CMK (cell line): ENCODE results near the gene DZIP1.
"Not testable (repeated sequence)": the region's sequence is repeated elsewhere in the genome, so short reads cannot be mapped to it uniquely, and the experiment has no call there.

Source experiments
- DNase-seq: peaks from one replicate; pipeline ENCODE4 v3.0.0-alpha.2; 2010; ENCODE audit warnings: low read depth

The DZIP1 gene, protein sequence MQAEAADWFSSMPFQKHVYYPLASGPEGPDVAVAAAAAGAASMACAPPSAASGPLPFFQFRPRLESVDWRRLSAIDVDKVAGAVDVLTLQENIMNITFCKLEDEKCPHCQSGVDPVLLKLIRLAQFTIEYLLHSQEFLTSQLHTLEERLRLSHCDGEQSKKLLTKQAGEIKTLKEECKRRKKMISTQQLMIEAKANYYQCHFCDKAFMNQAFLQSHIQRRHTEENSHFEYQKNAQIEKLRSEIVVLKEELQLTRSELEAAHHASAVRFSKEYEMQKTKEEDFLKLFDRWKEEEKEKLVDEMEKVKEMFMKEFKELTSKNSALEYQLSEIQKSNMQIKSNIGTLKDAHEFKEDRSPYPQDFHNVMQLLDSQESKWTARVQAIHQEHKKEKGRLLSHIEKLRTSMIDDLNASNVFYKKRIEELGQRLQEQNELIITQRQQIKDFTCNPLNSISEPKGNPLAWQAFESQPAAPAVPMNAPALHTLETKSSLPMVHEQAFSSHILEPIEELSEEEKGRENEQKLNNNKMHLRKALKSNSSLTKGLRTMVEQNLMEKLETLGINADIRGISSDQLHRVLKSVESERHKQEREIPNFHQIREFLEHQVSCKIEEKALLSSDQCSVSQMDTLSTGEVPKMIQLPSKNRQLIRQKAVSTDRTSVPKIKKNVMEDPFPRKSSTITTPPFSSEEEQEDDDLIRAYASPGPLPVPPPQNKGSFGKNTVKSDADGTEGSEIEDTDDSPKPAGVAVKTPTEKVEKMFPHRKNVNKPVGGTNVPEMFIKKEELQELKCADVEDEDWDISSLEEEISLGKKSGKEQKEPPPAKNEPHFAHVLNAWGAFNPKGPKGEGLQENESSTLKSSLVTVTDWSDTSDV

DNA sequence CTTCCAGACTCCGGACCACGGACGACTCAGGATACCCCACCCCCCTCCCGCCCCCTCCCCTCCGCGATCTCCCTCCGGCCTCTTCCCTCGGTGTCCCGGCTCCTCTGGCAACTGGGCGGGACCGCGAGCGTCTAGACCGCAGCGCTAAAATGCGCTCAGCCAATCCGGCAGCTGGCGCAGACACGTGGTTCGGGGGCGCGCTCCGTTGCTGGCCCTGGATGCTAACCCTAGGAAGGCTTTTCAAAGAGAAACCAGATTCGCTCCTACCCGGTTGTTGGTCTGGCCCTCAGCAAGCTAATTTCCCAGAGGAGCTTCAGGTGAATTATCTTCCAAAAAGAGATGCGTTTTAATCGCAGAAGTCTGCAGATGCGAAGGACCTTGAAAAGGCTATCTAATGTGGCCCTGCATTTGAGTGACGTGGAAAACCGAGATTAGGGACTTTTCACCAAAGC is at the start of gene DZIP1:
TSS of gene DZIP1 (minus strand) at position 106 of the 452 bp plus-strand sequence. CDS start 2,677 bp downstream, outside the sequence.
- DNase-seq, result no peak

DNA sequence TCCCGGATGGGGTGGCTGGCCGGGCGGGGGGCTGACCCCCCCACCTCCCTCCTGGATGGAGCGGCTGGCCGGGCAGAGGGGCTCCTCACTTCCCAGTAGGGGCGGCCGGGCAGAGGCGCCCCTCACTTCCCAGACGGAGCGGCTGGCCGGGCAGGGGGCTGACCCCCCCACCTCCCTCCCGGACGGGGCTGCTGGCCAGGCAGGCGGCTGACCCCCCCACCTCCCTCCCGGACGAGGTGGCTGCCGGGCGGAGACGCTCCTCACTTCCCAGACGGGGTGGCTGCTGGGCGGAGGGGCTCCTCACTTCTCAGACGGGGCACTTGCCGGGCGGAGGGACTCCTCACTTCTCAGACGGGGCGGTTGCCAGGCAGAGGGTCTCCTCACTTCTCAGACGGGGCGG is 46.5 kb upstream of the DZIP1 start:
- not testable (repeated sequence) for DNase-seq

DNA sequence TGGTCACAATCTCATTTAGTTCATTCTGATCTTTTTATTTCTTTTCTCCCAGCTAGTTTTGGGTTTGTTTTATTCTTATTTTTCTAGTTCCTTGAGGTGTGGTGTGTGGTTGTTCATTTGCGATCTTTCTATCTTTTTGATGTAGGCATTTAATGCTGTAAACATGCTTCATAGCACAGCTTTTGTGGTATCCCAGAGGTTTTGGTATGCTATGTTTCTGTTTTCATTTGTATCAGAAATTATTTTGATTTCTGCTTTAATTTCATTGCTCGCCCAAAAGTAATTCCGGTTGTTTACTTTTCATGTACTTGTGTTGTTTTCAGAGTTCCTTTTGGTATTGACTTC is 45.0 kb upstream of the DZIP1 start:
- DNase-seq, result no peak

GRCh38 chr13:95684960-95685359 is 40.5 kb upstream of the DZIP1 start:
- DNase-seq, result not testable (repeated sequence)

DNA sequence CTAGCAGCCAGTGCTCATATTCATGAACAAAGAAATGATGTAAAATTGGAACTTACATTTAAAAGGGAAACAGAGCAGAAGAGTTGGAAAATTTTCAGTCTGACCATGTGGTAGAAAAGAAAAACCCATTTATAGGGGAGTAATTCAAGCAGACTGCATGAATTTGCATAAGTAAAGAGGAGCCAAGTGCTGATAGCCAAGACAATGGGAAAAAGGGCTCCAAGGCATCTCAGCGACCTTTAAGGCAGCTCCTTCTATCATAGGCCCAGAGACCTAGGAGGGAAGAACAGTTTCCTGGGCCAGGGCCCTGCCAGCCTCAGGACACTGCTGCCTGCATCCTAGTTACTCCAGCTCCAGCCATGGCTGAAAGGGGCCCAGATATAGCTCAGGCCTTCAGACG is 39.9 kb upstream of the DZIP1 start:
- DNase-seq, result no peak

- no peak for DNase-seq
Measured at GRCh38 chr13:95679722-95680121, 35.2 kb upstream of the DZIP1 start.

GRCh38 chr13:95678967-95679366 is 34.5 kb upstream of the DZIP1 start:
- no peak for DNase-seq

GRCh38 chr13:95677564-95678266 is 33.2 kb upstream of the DZIP1 start:
- DNase-seq, result no peak

DNA sequence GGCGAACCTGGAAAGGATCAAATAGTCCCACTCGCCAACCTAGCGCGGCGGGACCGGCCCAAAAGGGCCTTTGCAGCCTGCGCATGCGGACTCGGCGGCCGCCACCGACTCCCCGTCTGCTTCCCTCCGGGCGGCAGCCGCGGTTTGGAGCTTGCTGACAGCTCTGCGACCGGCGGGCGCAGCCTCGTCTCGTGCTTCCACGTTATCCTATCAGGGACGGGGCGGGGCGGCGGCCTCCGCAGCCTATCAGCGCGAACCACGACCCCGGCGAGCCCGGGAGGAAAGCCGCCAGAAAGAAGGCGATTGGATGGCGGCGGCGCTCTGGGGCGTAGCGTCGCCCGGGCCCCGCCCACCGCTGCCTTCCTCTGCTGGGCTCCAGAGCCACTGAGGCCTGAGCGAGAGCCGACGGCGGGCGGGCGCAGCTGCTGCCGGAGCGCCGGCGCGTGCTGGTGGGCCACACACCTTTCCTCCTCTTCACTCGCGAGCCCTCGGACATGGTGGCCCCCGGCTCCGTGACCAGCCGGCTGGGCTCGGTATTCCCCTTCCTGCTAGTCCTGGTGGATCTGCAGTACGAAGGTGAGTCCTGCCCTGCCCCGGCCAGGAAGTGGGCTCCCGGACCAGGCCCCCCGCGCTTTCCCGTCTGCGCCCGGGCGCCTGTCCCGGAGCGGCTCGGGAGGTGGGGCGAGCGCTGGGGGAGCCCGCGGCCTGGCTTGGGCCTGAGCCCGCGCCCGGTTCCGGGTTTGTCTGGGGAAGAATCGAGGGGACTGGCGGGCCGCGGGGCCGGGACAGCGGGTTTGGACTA is 32.5 kb upstream of the DZIP1 start, which contains the start of gene DNAJC3:
TSS of gene DNAJC3 (plus strand) at position 378 of the 802 bp plus-strand sequence. CDS start at position 495, 117 bp downstream.
- peak; percentile 92 for DNase-seq

- no peak for DNase-seq
Measured at GRCh38 chr13:95676105-95676761, 31.7 kb upstream of the DZIP1 start.

GRCh38 chr13:95671597-95671996 is 27.1 kb upstream of the DZIP1 start:
- no peak for DNase-seq

DNA sequence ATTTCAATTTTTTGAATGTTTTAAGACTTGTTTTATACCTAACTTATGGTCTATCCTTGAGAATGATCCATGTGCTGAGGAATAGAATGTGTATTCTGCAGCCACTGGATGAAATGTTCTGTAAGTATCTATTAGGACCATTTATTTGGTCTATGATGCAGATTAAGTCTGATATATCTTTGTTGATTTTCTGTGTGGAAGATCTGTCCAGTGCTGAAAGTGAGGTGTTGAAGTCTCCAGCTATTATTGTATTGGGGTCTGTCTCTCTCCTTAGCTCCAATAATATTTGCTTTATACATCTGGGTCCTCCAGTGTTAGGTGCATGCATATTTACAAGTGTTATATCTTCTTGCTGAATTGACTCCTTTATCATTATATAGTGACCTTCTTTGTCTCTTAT is 22.7 kb upstream of the DZIP1 start:
- DNase-seq, result not testable (repeated sequence)

GRCh38 chr13:95660981-95661581 is 16.6 kb upstream of the DZIP1 start:
- DNase-seq, result no peak

DNA sequence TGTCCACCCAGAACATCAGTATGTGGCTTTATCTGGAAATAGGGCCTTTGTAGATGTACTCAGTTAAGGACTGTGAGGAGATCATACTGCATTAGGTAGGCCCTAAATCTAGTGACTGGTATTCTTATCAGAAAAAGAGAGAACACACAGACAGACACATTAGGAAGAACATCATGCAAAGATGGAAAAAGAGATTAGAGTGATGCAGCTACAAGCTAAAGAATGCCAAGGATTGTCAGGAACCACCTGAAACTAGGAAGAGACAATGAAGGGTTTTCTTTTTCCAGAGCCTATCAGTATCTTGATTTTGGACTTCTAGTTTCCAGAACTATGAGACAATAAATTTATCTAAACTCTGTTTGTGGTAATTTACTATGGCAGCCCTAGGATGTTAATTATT is 15.0 kb upstream of the DZIP1 start:
- DNase-seq, result no peak

- DNase-seq, result no peak
Measured at GRCh38 chr13:95656386-95657015, 12.0 kb upstream of the DZIP1 start.

- no peak for DNase-seq
Measured at GRCh38 chr13:95652821-95653220, 8.3 kb upstream of the DZIP1 start.

DNA sequence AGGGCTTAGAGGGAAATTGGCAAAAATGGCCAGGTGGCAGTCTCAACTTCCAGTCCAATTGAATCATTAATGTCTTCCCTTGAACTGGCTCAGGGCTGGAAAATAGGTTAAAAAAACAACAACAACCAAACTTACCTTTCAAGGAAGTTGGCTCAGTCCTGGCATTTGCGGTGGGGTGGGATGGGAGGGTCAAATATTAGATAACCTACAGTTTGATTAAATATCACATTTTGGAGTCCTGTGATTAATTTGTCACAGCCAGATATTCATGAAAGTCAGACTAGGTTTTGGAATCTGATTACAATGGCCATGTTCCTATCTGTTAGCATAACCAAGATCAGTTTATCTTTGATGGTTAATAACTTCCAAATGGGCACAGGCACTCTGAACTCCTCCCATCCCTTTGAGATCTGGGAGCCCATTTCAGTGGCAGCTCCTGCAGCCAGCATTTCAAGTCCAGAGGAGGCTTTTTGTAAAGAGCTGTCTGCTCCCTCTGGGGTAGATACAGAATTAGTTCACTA is 7.8 kb upstream of the DZIP1 start:
- DNase-seq, result no peak

- DNase-seq, result no peak
Measured at GRCh38 chr13:95650696-95651095, 6.2 kb upstream of the DZIP1 start.

- no peak for DNase-seq
Measured at GRCh38 chr13:95647321-95647720, 2.8 kb upstream of the DZIP1 start.
